ENCODE measurements around the gene AJAP1. TPM values are rescaled to one million over a fixed set of nuclear protein-coding genes. Genes with fewer than 3 reads are reported as not detected.

AJAP1 gene
- total and polyA plus RNA-seq, 2 of the 8 experiments (the other 6 are each of a cell fraction or from before 2014, with no cell fraction given): 1.9 to 6.2 TPM

DNA sequence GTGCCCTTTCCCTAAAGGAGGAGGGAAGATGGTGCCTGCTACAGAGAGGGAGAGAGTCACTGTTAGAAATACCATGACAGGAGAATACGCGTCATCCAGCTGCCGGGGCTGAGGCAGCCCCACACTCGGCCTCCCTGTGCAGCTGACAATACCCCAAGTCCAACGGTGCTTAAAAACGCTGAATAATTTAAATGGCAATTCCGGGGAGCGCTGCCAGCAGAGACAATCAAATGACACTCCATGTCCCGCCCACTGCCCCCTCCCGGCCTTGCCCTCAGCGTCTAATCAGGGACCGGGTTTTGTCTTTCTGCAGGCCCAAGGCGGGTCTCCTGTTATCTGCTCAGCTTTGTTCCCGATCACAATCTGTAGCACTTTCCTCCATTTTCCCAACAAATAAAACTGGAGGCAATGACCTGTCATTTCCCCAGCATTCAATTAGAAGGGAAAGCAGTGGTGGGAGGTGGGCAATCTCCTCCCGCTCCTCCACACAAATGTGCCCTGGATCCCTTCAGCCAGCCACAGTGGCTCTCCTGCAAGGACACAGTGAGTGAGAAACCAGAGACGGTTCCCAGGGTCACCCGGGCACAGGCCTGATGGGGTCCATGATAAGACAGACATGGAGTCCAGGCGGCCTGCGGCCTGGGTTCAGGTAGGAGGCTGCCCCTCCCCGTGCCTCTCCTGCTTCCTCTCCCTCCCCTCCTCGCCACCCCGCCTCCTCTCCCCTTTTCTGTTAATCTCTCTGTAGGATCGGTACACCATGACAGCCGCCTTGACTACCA lies 42.7 kb upstream of the AJAP1 start (continued):
- TF ChIP-seq HDAC2 (IDR thresholded peaks at IDR 0.05; ENCODE audit: borderline replicate concordance in 1 of 2, low read depth in 2 of 2, low read length in 2 of 2) (no peak), SAP30 (IDR thresholded peaks at IDR 0.05; ENCODE audit: insufficient read depth, insufficient replicate concordance, low read length) (no peak), RAD21 (IDR thresholded peaks at IDR 0.05 in 1 of 2, conservative IDR thresholded peaks at IDR 0.05 in 1 of 2; ENCODE audit: low read depth in 2 of 2, low read length in 2 of 2) (no peak)
- TF ChIP-seq, protein P1, sequence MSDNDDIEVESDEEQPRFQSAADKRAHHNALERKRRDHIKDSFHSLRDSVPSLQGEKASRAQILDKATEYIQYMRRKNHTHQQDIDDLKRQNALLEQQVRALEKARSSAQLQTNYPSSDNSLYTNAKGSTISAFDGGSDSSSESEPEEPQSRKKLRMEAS (IDR thresholded peaks at IDR 0.05): no peak
- TF ChIP-seq, protein P2, sequence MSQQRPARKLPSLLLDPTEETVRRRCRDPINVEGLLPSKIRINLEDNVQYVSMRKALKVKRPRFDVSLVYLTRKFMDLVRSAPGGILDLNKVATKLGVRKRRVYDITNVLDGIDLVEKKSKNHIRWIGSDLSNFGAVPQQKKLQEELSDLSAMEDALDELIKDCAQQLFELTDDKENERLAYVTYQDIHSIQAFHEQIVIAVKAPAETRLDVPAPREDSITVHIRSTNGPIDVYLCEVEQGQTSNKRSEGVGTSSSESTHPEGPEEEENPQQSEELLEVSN (IDR thresholded peaks at IDR 0.05): no peak

All from H1 (cell line).